A549 (cell line): ENCODE measurements around the gene ZDBF2. TPM values are rescaled to one million over a fixed set of nuclear protein-coding genes. Genes with fewer than 3 reads are reported as not detected.

Experiments
- ATAC-seq, 2 experiments: fragments of 200-7000 bp in 1 of 2; fragments of >200 bp in 1 of 2; cut with Nextera tagmentation in 1 of 2; cut with Tn5 transposase in 1 of 2; 3 replicates each; pipeline versions ENCODE4 v1.8.0 to v1.9.1; 2018 to 2020; ENCODE audit warnings: mild to moderate bottlenecking in 1 of 2, moderate library complexity in 1 of 2
- CTCF ChIA-PET: fragments of 300-600 bp; sonication (Branson Sonifier 250); formaldehyde crosslinking; extraction: SDS; loops from one replicate; lab custom pipeline; 2021; ENCODE audit warnings: antibody characterized with exemption, inconsistent platforms; lab: Yijun Ruan, JAX
- POLR2A ChIA-PET: fragments of 350-600 bp; formaldehyde crosslinking; extraction: SDS; loops from one replicate; lab custom pipeline; 2021; ENCODE audit warnings: antibody characterized with exemption, inconsistent platforms; lab: Yijun Ruan, JAX
- DNase-seq, 2 experiments: peaks; one replicate each; pipeline versions ENCODE4 v3.0.0 to v3.0.0-alpha.2; 2011 to 2016; ENCODE audit warnings: low read depth in 1 of 2, low spot score in 1 of 2
- FAIRE-seq: peaks from 2 replicates; lab custom pipeline; 2011; peaks lifted over from hg19 to GRCh38; lab: Jason Lieb, UNC
- H3K27ac ChIP-seq, 2 experiments: fragments of >200 bp; sonication (Bioruptor Twin); formaldehyde crosslinking; 3 replicates each; pipeline ENCODE4 v1.5.1; 2016 to 2017
- H3K4me1 ChIP-seq: fragments of >200 bp; sonication (Bioruptor Twin); formaldehyde crosslinking; 3 replicates; pipeline ENCODE4 v1.6.1; 2016
- H3K4me2 ChIP-seq: fragments of >200 bp; sonication (Bioruptor Twin); formaldehyde crosslinking; 3 replicates; pipeline ENCODE4 v1.6.1; 2016
- H3K4me3 ChIP-seq: fragments of >200 bp; sonication (Bioruptor Twin); formaldehyde crosslinking; 3 replicates; pipeline ENCODE4 v1.5.1; 2016
- H3K9me3 ChIP-seq: fragments of >200 bp; sonication (Bioruptor Twin); formaldehyde crosslinking; 3 replicates; pipeline ENCODE4 v1.6.1; 2016
- BCL3 ChIP-seq: fragments of >200 bp; sonication (Bioruptor Twin); formaldehyde crosslinking; IDR thresholded peaks from 3 replicates; pipeline ENCODE4 v1.6.1; 2016
- CBX2 ChIP-seq: fragments of 200-600 bp; sonication (generic); IDR thresholded peaks from 2 replicates; pipeline ENCODE4 v1.6.1; 2016; ENCODE audit warnings: low read depth, mild to moderate bottlenecking, borderline replicate concordance
- CBX8 ChIP-seq: fragments of 200-600 bp; sonication (generic); IDR thresholded peaks from 2 replicates; pipeline ENCODE4 v1.6.1; 2016
- CEBPB ChIP-seq, 2 experiments: fragments of >200 bp in 1 of 2; sonication (Bioruptor Twin) in 1 of 2; formaldehyde crosslinking in 1 of 2; IDR thresholded peaks; 2 replicates each; pipeline ENCODE4 v1.6.1; 2012 to 2016
- CHD2 ChIP-seq: fragments of 150-350 bp; IDR thresholded peaks from 2 replicates; pipeline ENCODE4 v1.6.1; 2014; ENCODE audit warnings: low read length; ENCODE audit not compliant: partially characterized antibody
- EHF ChIP-seq: fragments of 250-450 bp; sonication (Bioruptor Pico); IDR thresholded peaks from 2 replicates; pipeline ENCODE4 v1.5.0; 2020; ENCODE audit warnings: mild to moderate bottlenecking
- FOSB ChIP-seq: fragments of 250-450 bp; sonication (Bioruptor Pico); IDR thresholded peaks from 2 replicates; pipeline ENCODE4 v1.5.0; 2020; ENCODE audit warnings: mild to moderate bottlenecking, moderate library complexity
- HEYL ChIP-seq: fragments of 250-450 bp; sonication (Bioruptor Pico); IDR thresholded peaks from 2 replicates; pipeline ENCODE4 v1.8.0; 2021; ENCODE audit warnings: mild to moderate bottlenecking, moderate library complexity
- HOXA7 ChIP-seq: fragments of 250-450 bp; sonication (Bioruptor Pico); IDR thresholded peaks from 2 replicates; pipeline ENCODE4 v1.5.0; 2020; ENCODE audit warnings: mild to moderate bottlenecking, moderate library complexity
- HOXB5 ChIP-seq: fragments of 250-450 bp; sonication (Bioruptor Pico); IDR thresholded peaks from 2 replicates; pipeline ENCODE4 v1.5.0; 2020; ENCODE audit warnings: mild to moderate bottlenecking, moderate library complexity
- KDM5A ChIP-seq: fragments of 200-600 bp; sonication (generic); IDR thresholded peaks from 2 replicates; pipeline ENCODE4 v1.6.1; 2016; ENCODE audit warnings: antibody characterized with exemption, mild to moderate bottlenecking
- MAFK ChIP-seq: fragments of 450-650 bp; IDR thresholded peaks from 2 replicates; pipeline ENCODE4 v1.6.1; 2014; ENCODE audit not compliant: partially characterized antibody
- NFE2L2 ChIP-seq: fragments of 150-350 bp; conservative IDR thresholded peaks from 2 replicates; pipeline ENCODE4 v1.6.1; 2014; ENCODE audit warnings: low read length
- NPAS2 ChIP-seq: fragments of 250-450 bp; sonication (Bioruptor Pico); IDR thresholded peaks from 2 replicates; pipeline ENCODE4 v1.8.0; 2022; ENCODE audit warnings: mild to moderate bottlenecking, moderate library complexity, borderline replicate concordance
- NR3C1 ChIP-seq: fragments of >200 bp; sonication (Bioruptor Twin); formaldehyde crosslinking; IDR thresholded peaks from 3 replicates; pipeline ENCODE4 v1.6.1; 2017
- POLR2AphosphoS2 ChIP-seq: conservative IDR thresholded peaks from 2 replicates; pipeline ENCODE4 v1.6.1; 2012; ENCODE audit warnings: low read length, improper control_type of control experiment, inconsistent platforms
- RCOR1 ChIP-seq: fragments of 150-350 bp; IDR thresholded peaks from 2 replicates; pipeline ENCODE4 v1.6.1; 2014; ENCODE audit warnings: antibody characterized with exemption, low read length, low read depth
- RFX5 ChIP-seq: fragments of 450-650 bp; IDR thresholded peaks from 2 replicates; pipeline ENCODE4 v1.7.1; 2014; ENCODE audit warnings: antibody characterized with exemption, mild to moderate bottlenecking, moderate library complexity
- RNF2 ChIP-seq: fragments of 200-600 bp; sonication (generic); IDR thresholded peaks from 2 replicates; pipeline ENCODE4 v1.6.1; 2016; ENCODE audit warnings: low read depth, mild to moderate bottlenecking, antibody characterized with exemption, moderate library complexity, borderline replicate concordance
- SMC3 ChIP-seq: fragments of >200 bp; sonication (Bioruptor Twin); formaldehyde crosslinking; IDR thresholded peaks from 3 replicates; pipeline ENCODE4 v1.6.1; 2018; ENCODE audit warnings: inconsistent platforms
- TFCP2L1 ChIP-seq: fragments of 250-450 bp; sonication (Bioruptor Pico); IDR thresholded peaks from 2 replicates; pipeline ENCODE4 v1.5.0; 2021; ENCODE audit warnings: mild to moderate bottlenecking
- ZC3H11A ChIP-seq: fragments of 450-650 bp; IDR thresholded peaks from 2 replicates; pipeline ENCODE4 v1.6.1; 2014; ENCODE audit warnings: antibody characterized with exemption, mild to moderate bottlenecking
- ZNF302 ChIP-seq: fragments of 250-450 bp; sonication (Bioruptor Pico); IDR thresholded peaks from 2 replicates; pipeline ENCODE4 v1.9.0; 2021; ENCODE audit warnings: inconsistent platforms, mild to moderate bottlenecking, moderate library complexity
- WGBS: methylation state at CpG from one replicate; pipeline ENCODE4 v1.1.6; 2017; ENCODE audit errors: missing lambda C conversion rate; 5-methylcytosine and 5-hydroxymethylcytosine counted together
- polyA plus RNA-seq, 4 experiments: library from polyadenylated mRNA; depleted of rRNA in 3 of 4; stranded (reverse); fragments of >200 nt; fragmentation: RNase III in 1 of 4; extraction: RNeasy Plus Mini Kit Qiagen cat#74134 plus additional on column Dnase treatment in 1 of 4; gene quantifications; 2 replicates in 3 of 4; 3 replicates in 1 of 4; pipeline ENCODE4 v1.2.3, GENCODE V29; 2011 to 2017
- TF ChIP-seq, protein P1 (sequence below): IDR thresholded peaks from 2 replicates; pipeline ENCODE4 v1.6.1; 2012; ENCODE audit warnings: low read depth, borderline replicate concordance
- TF ChIP-seq, protein P2 (sequence below): IDR thresholded peaks from 2 replicates; pipeline ENCODE4 v1.6.1; 2012
- TF ChIP-seq, protein P3 (sequence below): fragments of >200 bp; sonication (Bioruptor Twin); formaldehyde crosslinking; IDR thresholded peaks from 2 replicates; pipeline ENCODE4 v1.6.1; 2016

The ZDBF2 gene
- polyA plus RNA-seq, 2 of the 4 experiments (the other 2 are of a cell fraction), result 1.5 to 8.4 TPM

- Histone ChIP-seq H3K9me3 (no peaks in the 10 kb centered on the region), H3K4me2 (no peak overlapping the region), H3K4me3 (no peak overlapping the region), H3K4me1 (no peaks in the 10 kb centered on the region)
- ChIA-PET POLR2A (no interaction called here), CTCF (no interaction called here)
- WGBS, result 20% methylated on average over 1 of the region's 1 CpG
- FAIRE-seq, result no peak
- TF ChIP-seq MAFK (no peak), RFX5 (no peak), KDM5A (no peak), CBX2 (no peak), CBX8 (no peak), CEBPB (IDR thresholded peaks at IDR 0.05) (no peak), FOSB (no peak), POLR2AphosphoS2 (no peak), HOXA7 (no peak)
- TF ChIP-seq, protein P1, sequence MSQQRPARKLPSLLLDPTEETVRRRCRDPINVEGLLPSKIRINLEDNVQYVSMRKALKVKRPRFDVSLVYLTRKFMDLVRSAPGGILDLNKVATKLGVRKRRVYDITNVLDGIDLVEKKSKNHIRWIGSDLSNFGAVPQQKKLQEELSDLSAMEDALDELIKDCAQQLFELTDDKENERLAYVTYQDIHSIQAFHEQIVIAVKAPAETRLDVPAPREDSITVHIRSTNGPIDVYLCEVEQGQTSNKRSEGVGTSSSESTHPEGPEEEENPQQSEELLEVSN, result no peak
- TF ChIP-seq, protein P2, sequence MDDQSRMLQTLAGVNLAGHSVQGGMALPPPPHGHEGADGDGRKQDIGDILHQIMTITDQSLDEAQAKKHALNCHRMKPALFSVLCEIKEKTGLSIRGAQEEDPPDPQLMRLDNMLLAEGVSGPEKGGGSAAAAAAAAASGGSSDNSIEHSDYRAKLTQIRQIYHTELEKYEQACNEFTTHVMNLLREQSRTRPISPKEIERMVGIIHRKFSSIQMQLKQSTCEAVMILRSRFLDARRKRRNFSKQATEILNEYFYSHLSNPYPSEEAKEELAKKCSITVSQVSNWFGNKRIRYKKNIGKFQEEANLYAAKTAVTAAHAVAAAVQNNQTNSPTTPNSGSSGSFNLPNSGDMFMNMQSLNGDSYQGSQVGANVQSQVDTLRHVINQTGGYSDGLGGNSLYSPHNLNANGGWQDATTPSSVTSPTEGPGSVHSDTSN, result no peak
- TF ChIP-seq, all 56 proteins: peak for 0
- no peak for ATAC-seq
- DNase-seq, result no peak
- H3K27ac ChIP-seq, result no peak overlapping the region
Measured at GRCh38 chr2:206328974-206329373, 54.5 kb downstream of the ZDBF2 start.

GRCh38 chr2:206336861-206337260 is 62.4 kb downstream of the ZDBF2 start:
- Histone ChIP-seq H3K9me3 (no peaks in the 10 kb centered on the region), H3K4me2 (no peak overlapping the region), H3K4me3 (no peak overlapping the region), H3K27ac (no peak overlapping the region), H3K4me1 (no peaks in the 10 kb centered on the region)
- FAIRE-seq, result no peak
- CTCF ChIA-PET, result no interaction called here
- POLR2A ChIA-PET, result no interaction called here
- 0 out of 6 replicates have a peak, but pooled peaks of 1 of the 2 experiments have one; percentile 19 for ATAC-seq
- no peak for DNase-seq
- TF ChIP-seq TFCP2L1 (CRISPR knock-in tag) (no peak), SMC3 (no peak), CBX8 (no peak), RCOR1 (no peak), NFE2L2 (no peak), BCL3 (no peak), NPAS2 (CRISPR knock-in tag) (no peak), POLR2AphosphoS2 (no peak), CHD2 (no peak), CBX2 (no peak)
- TF ChIP-seq, protein P3, sequence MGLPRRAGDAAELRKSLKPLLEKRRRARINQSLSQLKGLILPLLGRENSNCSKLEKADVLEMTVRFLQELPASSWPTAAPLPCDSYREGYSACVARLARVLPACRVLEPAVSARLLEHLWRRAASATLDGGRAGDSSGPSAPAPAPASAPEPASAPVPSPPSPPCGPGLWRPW, result no peak
- 43% methylated on average over 2 of the region's 2 CpGs for WGBS

GRCh38 chr2:206337956-206338355 is 63.5 kb downstream of the ZDBF2 start:
- DNase-seq, result no peak
- no peak for ATAC-seq
- no peak for TF ChIP-seq ZNF302 (CRISPR knock-in tag)
- no peak for TF ChIP-seq FOSB
- TF ChIP-seq HOXB5, result no peak
- no peak for TF ChIP-seq HEYL (CRISPR knock-in tag)
- no peak for TF ChIP-seq HOXA7
- TF ChIP-seq EHF (CRISPR knock-in tag), result no peak
- no peak for TF ChIP-seq RCOR1
- no peak for TF ChIP-seq RNF2
- no peak for TF ChIP-seq ZC3H11A
- TF ChIP-seq, protein P2, result no peak
- no peak for TF ChIP-seq NR3C1
- 3% methylated on average over 1 of the region's 1 CpG for WGBS
- no peak overlapping the region for H3K4me2 ChIP-seq
- no peak overlapping the region for H3K27ac ChIP-seq
- ChIA-PET CTCF (no interaction called here), POLR2A (no interaction called here)
- no peaks in the 10 kb centered on the region for H3K4me1 ChIP-seq
- FAIRE-seq, result no peak
- H3K4me3 ChIP-seq, result no peak overlapping the region
- no peaks in the 10 kb centered on the region for H3K9me3 ChIP-seq
